ENCODE measurements around the gene CHMP1B.

CHMP1B gene

GRCh38 chr18:11844436-11844835 lies 6.8 kb upstream of the CHMP1B start:
- TF ChIP-seq CTCF (IDR thresholded peaks at IDR 0.05; ENCODE audit: control extremely low read depth, extremely low read depth, low read depth, missing control alignments), result no peak
- POLR2A ChIA-PET, result no interaction called here
- CTCF ChIA-PET, result interaction anchor here (1.0 kb wide), 1 partner anchor 27 kb away, joined by 3 read pairs; no protein-coding TSS in a partner anchor
- no peak for DNase-seq (ENCODE audit: extremely low spot score)

- DNase-seq (ENCODE audit: extremely low spot score), result no peak
- POLR2A ChIA-PET, result no interaction called here
- CTCF ChIA-PET, result interaction anchor here (1.0 kb wide), 1 partner anchor 25 kb away, joined by 3 read pairs; no protein-coding TSS in a partner anchor
- no peak for TF ChIP-seq CTCF (IDR thresholded peaks at IDR 0.05; ENCODE audit: control extremely low read depth, extremely low read depth, low read depth, missing control alignments)
Observed at GRCh38 chr18:11845654-11846053, 5.6 kb upstream of the CHMP1B start.

DNA sequence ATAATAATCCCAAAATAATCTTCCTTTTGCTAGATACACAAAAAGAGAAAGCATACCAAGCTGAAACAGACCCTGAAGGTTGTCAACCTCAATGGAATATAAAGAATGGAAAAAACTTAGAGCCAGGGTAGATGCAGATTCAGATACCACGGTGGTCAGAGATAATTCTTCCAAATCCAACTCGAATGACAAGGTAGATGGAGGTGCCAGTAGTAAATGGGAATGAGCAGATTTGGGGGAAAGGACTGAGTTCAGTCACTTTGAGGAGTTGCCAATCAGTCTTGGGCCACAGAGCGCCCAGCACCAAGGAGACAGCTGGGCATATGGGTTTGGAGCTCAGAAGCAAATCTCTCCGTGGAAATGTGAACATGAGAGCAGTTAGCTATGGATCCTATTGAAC lies 3.4 kb upstream of the CHMP1B start:
- TF ChIP-seq CTCF (IDR thresholded peaks at IDR 0.05; ENCODE audit: control extremely low read depth, extremely low read depth, low read depth, missing control alignments), result no peak
- ChIA-PET POLR2A (no interaction called here), CTCF (interaction anchor here (1.5 to 2.2 kb wide), 2 partner anchors 11 to 90 kb away, joined by 3 to 11 read pairs; no protein-coding TSS in a partner anchor)
- DNase-seq (ENCODE audit: extremely low spot score), result no peak

GRCh38 chr18:11849279-11849678 lies 1.9 kb upstream of the CHMP1B start:
- CTCF ChIA-PET, result interaction anchor here (0.9 to 2.2 kb wide), 4 partner anchors 10 to 146 kb away, joined by 3 to 11 read pairs (median 4); no protein-coding TSS in a partner anchor
- no peak for DNase-seq (ENCODE audit: extremely low spot score)
- POLR2A ChIA-PET, result no interaction called here
- TF ChIP-seq CTCF (IDR thresholded peaks at IDR 0.05; ENCODE audit: control extremely low read depth, extremely low read depth, low read depth, missing control alignments), result no peak

- ChIA-PET CTCF (interaction anchor here (0.9 to 1.2 kb wide), 4 partner anchors 10 to 117 kb away, joined by 3 to 4 read pairs (median 4); no protein-coding TSS in a partner anchor), POLR2A (interaction anchor here (0.6 kb wide), 1 partner anchor 490 kb away, joined by 4 read pairs; no protein-coding TSS in a partner anchor)
- no peak for DNase-seq (ENCODE audit: extremely low spot score)
- no peak for TF ChIP-seq CTCF (IDR thresholded peaks at IDR 0.05; ENCODE audit: control extremely low read depth, extremely low read depth, low read depth, missing control alignments)
Observed at GRCh38 chr18:11849841-11850634, 1.2 kb upstream of the CHMP1B start.

DNA sequence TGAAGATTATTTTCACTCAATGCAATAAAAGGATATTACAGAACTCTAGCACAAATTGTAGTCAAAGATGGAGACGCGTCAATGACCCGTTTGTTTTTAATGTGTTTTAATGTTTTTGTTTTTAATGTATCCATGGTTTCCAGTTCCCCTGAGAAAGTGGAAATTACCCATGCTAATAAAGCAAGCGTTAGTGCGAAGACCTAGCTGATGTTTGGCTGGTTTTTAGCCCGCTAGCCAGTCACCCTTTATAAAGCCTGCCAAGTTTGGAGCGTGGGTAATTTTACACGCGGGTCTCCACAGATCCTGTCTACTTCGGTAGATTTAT lies 430 bp upstream of the CHMP1B start:
- POLR2A ChIA-PET, result interaction anchor here (0.6 kb wide), 1 partner anchor 490 kb away, joined by 4 read pairs; no protein-coding TSS in a partner anchor
- no peak for DNase-seq (ENCODE audit: extremely low spot score)
- CTCF ChIA-PET, result interaction anchor here (1.2 kb wide), 1 partner anchor 27 kb away, joined by 3 read pairs; no protein-coding TSS in a partner anchor
- no peak for TF ChIP-seq CTCF (IDR thresholded peaks at IDR 0.05; ENCODE audit: control extremely low read depth, extremely low read depth, low read depth, missing control alignments)
